HG03565 (cell line): ENCODE results near the gene FHIT.

ENCODE experiments used
- ATAC-seq: cut with Tn5 transposase; IDR thresholded peaks from one replicate; pipeline ENCODE4 v1.9.1; 2021; ENCODE audit warnings: mild to moderate bottlenecking, moderate library complexity; ENCODE audit not compliant: unreplicated experiment

FHIT gene

DNA sequence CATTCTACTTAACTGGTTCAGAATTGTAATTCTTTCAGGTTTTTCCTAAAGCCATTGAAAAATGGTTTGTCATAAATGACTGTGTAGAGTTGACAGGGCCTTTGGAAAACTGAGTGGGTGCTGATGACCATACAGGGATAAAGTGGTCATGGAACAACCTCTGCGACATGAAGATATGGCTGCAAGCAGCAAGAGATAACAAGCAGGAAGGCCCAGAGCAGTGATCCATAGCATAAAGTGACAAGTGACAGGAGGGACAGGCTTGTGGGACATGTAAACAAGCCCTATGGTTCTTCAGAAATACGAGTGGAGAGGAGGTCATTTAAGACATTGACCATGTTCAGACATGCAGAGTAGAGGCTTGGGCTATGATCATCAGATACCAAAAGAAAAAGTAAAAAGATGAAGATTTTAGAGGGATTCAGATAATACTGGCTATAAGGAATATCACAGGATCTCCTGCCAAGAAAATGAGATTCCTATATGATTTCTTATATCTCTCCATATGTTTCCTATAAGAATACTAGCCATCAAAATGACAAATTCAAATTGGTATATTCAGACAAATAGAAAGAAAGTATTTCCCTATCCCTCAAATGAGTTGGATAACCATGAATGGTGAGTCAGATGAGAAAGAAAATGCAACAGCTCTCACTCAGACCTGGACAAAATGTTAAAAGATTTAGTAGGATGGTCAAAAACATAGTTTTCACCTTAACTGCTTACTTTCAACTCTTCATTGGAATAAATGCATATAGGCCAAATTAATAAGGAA lies 1373.8 kb downstream of the FHIT start:
- no peak for ATAC-seq

DNA sequence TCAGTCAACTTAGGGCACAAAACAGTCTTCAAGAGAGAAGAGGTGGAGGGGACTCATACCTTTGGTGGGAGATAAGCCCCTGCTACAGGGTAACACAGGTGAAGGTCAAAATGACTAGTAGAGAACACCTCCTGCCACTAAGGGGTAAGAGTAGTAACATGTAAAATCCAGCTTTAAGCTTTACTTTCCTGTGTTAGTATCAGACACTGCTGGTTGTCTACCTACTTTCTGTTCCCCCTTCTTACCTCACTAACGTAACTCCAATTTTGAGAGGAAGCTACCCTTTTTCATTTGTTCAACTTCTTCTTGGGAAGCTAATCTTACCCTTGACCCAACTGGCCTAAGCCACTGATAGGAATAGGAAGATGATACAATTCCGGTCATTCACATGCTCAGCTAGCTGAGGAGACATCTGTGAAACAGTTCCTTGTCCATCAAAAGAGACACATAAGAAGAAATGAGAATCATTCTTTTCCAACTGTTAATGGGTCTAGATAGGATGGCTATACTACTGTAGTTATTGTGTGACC lies 1374.7 kb downstream of the FHIT start:
- ATAC-seq = no peak

DNA sequence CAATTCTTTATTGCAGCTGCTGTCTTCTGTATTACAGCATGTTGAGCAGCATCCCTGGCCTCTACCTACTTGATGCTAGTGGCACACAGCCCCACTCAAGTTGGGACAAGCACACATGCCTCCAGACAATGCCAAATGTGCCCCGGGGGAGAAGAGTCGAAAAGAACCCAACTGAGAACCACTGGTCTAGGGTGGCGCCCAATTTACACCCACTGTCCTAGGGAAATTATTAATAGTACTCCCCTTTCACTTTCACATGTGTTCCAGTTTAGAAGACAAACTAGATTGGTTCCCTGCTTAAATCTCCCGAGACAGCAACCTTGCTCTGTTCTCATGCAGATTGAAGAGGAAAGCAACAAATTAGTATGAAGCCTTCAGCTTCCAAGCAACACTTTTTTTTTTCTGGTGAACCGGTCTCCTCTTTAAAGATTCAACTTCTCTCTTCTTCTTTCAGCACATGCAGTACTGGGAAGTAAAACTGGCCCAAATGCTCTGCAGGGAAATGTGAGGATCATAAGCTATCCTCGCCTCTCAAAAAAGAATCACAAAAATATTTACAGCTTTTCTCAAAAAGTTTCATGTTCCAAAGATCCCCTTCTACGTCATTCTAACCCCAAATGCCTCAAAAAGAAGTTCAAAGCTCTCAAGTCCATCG lies 1377.5 kb downstream of the FHIT start:
- ATAC-seq = no peak

DNA sequence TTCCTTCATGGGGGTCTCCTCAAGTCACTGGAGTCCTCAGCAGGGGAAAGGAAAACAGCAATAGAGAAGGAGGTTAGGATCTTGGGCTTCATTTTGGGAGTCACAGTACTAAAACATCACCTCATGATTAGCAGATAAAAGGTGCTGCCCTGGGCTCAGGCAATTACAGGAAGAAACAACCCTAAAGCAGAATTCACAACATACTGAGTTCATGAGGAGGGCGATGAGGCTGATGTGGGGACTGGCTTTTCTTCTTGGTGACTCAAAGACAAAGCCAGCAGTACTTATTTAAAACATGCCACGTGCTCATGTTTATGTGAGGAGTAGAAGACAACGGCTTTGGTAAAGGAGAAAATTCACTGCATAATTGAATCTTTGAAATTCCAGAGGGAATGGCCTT lies 1379.1 kb downstream of the FHIT start:
- no peak for ATAC-seq

GRCh38 chr3:59867185-59868002 lies 1383.9 kb downstream of the FHIT start:
- no peak for ATAC-seq

DNA sequence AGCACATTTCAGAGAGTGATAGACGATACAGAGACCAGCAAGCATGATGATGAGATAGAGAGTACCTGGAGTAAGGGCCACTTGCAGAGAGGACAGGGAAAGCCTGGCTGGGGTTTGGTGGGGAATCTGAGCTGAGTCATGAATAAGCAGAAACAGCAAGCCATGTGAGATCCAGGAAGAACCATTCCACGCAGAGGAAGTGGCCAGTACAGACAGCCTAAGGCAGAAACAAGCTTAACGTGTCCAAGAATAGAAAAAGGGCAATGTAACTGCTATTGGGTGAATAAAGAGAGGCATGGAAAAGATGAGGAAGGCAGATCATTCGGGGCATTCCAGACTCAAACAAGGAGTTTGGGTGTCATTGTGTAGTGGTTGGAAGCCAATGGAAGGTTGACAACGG lies 1385.2 kb downstream of the FHIT start:
- ATAC-seq = no peak

- no peak for ATAC-seq
Measured at GRCh38 chr3:59865351-59865750, 1385.9 kb downstream of the FHIT start.

DNA sequence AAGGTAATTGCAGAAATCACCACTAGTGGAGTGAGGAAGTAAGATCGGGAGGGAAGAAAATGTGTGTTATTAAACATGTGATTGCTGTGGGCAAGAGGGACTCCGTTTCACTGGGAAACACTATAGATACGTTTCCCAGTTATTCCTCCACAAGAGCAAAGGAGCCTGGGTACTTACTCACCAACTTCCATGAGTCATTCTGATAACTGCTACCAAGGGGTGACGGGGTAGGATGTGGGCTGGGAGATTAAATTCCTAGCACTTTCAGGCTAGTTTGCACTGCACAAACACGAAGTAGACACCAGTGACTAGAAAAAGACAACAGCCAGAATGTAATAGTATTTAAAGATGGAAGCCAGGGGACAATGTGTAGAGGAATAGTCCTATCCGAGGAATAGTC lies 1388.6 kb downstream of the FHIT start:
- no peak for ATAC-seq

DNA sequence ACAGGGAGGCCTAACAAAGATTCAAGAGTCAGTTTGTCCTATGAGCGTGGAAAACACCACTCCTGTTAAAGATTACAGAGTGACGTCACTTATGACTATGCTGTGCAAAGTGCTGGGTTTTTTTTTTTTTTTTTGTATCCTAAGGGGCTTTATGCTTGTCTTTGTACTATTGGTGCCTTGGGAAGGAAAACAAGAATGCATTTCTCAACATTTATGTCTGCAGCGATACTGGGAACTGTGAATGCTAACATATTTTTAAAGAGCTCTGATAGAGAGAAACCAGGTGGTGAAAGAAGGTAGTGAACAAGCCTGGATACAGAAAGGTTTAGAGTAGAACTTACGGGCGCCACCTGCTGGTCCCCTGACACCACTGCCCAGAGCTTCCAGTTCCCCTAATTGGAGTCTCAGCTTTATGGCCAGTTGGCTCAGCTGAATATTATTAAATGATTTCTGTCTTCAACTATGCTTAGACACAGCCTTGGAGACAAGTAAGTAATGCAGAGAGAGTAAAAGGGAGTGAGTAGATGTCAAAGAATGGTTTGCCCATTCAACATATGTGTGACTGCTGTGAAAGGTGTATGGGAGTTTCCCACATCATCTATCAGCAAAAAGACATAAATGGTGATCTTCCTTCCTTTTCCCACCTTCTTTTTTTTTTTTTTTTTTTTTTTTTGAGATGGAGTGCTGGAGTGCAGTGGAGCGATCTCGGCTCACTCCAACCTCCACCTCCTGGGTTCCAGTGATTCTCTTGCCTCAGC lies 1393.5 kb downstream of the FHIT start:
- ATAC-seq = peak; percentile 91

GRCh38 chr3:59856934-59857460 lies 1394.3 kb downstream of the FHIT start:
- ATAC-seq = no peak

DNA sequence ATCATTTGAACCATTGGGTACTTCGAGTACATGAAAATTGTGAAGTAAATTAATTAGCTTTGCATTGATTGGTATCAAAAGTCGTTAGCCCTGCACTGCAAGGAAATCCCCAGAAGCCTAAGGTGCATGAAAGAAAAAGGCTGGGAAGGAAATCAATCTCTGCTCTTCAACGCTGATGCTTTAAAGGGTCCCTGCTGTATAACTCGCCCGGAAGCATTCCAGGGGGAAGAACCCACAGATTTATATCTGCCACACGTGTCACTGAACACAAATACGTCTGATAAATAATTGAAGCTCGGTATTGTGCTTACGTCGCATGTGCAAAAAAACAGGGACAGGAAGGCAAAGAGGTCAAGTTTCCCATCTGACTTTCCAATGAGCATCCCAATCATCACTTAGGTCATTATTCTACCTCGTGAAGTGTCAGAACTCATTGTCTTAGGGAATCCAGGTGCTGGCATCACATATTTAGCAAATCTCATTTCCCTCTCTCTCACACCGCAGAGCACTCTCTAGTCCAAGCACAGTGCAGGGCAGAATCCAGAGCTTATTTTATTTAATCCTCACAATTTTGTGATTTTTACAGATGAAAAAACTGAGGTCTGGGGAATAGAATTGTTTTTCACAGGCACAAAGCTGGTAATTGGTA lies 1397.1 kb downstream of the FHIT start:
- ATAC-seq = no peak

GRCh38 chr3:59850417-59850816 lies 1400.8 kb downstream of the FHIT start:
- ATAC-seq = no peak

DNA sequence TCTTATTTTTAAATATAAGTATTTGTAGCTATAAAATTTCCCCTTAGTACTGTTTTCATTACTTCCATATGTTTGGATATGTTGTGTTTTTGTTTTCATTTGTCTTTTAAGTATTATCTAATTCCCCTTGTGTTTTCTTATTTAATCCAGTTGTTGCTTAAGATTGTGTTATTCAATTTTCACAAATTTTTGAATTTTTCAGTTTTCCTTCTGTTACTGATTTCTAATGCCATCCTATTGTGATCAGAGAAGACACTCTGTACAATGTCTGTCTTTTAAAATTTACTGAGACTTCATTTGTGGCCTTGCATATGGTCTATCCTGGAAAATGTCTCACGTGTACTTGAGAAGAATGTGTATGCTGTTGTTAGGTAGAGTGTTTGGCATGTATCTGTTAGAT lies 1405.9 kb downstream of the FHIT start:
- ATAC-seq = no peak

DNA sequence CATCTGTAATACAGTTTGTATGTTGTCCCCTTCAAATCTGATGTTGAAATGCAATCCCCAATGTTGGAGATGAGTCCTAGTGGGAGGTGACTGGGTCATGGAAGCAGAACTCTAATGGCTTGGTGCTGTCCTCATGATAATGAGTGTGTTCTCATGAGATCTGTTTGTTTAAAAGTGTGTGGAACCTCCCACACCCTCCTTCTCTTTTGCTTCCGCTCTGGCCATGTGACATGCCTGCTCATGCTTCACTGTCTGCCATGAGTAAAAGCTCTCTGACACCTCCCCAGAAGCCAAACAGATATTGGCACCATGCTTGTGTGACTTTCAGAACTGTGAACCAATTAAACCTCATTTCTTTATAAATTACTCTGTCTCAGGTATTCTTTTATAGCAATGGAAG lies 1407.4 kb downstream of the FHIT start:
- ATAC-seq = no peak

DNA sequence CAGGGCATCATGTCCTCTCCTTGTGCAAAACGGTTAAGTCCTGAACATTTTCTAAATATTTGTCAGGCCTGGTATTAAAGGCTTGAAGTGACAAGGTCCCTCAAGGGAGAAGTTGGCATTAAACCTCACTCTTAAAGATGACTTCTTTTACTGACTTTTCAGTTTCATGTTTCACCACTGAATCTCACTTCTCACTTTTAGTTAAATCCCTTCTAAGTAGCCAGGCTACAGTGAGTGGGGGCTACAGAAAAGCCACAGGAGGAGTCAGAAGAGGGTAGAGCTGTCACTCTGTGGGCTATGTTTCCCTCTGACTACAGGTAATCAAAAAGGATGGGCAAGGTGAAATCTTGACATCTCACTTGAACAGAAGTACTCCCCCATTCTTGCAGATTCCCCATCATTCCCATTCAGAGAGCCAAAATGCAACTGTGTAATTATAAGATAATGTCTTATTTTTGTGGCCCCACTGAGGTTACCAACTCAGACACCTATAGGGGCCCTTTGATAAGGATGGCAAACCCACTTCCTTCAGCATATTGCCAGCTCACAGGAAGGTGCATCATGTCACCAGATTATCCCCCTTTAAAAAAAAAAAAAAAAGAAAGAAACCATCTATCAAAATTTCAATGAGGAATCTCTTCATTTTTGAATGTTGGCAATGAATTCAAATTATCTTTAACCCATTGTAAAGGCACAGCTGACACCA lies 1411.3 kb downstream of the FHIT start:
- peak; percentile 96 for ATAC-seq

GRCh38 chr3:59839283-59839682 lies 1412.0 kb downstream of the FHIT start:
- no peak for ATAC-seq

GRCh38 chr3:59836531-59836930 lies 1414.7 kb downstream of the FHIT start:
- ATAC-seq = no peak

GRCh38 chr3:59832702-59833101 lies 1418.5 kb downstream of the FHIT start:
- ATAC-seq = no peak

- ATAC-seq = no peak
Measured at GRCh38 chr3:59832241-59832640, 1419.0 kb downstream of the FHIT start.
